Stimulated activated CD8-positive, alpha-beta memory T cell treated with anti-CD3 and anti-CD28 coated beads, Interleukin-4, amount 100 ng/mL, for 4 hours (primary cell): ENCODE measurements around the gene TDRD1.

Experiments
- DNase-seq, 2 donors: peaks; one replicate each; pipeline ENCODE4 v3.0.0-alpha.2; 2020; ENCODE audit warnings: low read depth in 2 of 2, low spot score in 1 of 2

TDRD1 gene

GRCh38 chr10:114228156-114228555, 49.0 kb downstream of the TDRD1 start:
- no peak for DNase-seq

- no peak for DNase-seq
Measured at GRCh38 chr10:114232561-114233176, 53.5 kb downstream of the TDRD1 start.

- DNase-seq = no peak
Measured at GRCh38 chr10:114233482-114233881, 54.3 kb downstream of the TDRD1 start.

- DNase-seq = no peak
Measured at GRCh38 chr10:114234132-114234531, 55.0 kb downstream of the TDRD1 start.

GRCh38 chr10:114239117-114239993, 60.2 kb downstream of the TDRD1 start, which contains the start of gene VWA2:
TSS of gene VWA2 (plus strand) at chr10:114239254. CDS start at chr10:114248714, 9,460 bp downstream.
- DNase-seq = no peak

- no peak for DNase-seq
Measured at GRCh38 chr10:114239994-114240345, 60.8 kb downstream of the TDRD1 start.

GRCh38 chr10:114242235-114242634, 63.1 kb downstream of the TDRD1 start:
- DNase-seq = no peak

GRCh38 chr10:114243661-114244060, 64.5 kb downstream of the TDRD1 start:
- DNase-seq = no peak

- no peak for DNase-seq
Measured at GRCh38 chr10:114244126-114244525, 65.0 kb downstream of the TDRD1 start.

GRCh38 chr10:114245121-114245791, 66.1 kb downstream of the TDRD1 start:
- DNase-seq = no peak

GRCh38 chr10:114246679-114247305, 67.6 kb downstream of the TDRD1 start:
- no peak for DNase-seq

- DNase-seq = no peak
Measured at GRCh38 chr10:114250236-114250635, 71.1 kb downstream of the TDRD1 start.

- DNase-seq = no peak
Measured at GRCh38 chr10:114250716-114251115, 71.6 kb downstream of the TDRD1 start.

GRCh38 chr10:114252092-114252491, 72.9 kb downstream of the TDRD1 start:
- no peak for DNase-seq

- no peak for DNase-seq
Measured at GRCh38 chr10:114252883-114253282, 73.7 kb downstream of the TDRD1 start.

GRCh38 chr10:114255227-114255626, 76.1 kb downstream of the TDRD1 start:
- DNase-seq = no peak

GRCh38 chr10:114256008-114256765, 77.0 kb downstream of the TDRD1 start:
- no peak for DNase-seq

- DNase-seq = no peak
Measured at GRCh38 chr10:114256822-114257221, 77.7 kb downstream of the TDRD1 start.

GRCh38 chr10:114257498-114257897, 78.3 kb downstream of the TDRD1 start:
- DNase-seq = no peak

- no peak for DNase-seq
Measured at GRCh38 chr10:114258274-114258840, 79.2 kb downstream of the TDRD1 start.
